ENCODE results near the gene TES.

DNA sequence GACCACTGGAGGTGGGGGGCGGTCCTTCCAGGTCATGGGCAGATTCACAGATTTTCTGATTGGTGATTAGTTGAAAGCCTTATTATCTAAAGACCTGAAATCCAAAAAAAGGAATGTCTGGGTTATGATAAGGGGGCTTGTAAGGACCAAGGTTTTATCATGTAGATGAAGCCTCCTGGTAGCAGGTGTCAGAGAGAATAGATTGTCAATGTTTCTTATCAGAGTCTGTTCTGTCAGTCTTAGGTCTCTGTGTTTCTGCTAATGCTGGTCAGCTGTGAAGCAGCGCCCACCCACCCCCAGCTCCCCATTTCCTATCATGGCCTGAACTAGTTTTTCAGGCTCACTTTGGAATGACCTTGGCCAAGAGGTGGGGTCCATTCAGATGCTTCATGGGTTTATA, 21.2 kb downstream of the TES start:
- no peak for TF ChIP-seq ZNF707 (CRISPR knock-in tag; conservative IDR thresholded peaks at IDR 0.05)
- no peak for TF ChIP-seq RBBP5 (IDR thresholded peaks at IDR 0.05; ENCODE audit: borderline replicate concordance, insufficient read depth, low read length, poor library complexity, severe bottlenecking)
- TF ChIP-seq, protein P1, sequence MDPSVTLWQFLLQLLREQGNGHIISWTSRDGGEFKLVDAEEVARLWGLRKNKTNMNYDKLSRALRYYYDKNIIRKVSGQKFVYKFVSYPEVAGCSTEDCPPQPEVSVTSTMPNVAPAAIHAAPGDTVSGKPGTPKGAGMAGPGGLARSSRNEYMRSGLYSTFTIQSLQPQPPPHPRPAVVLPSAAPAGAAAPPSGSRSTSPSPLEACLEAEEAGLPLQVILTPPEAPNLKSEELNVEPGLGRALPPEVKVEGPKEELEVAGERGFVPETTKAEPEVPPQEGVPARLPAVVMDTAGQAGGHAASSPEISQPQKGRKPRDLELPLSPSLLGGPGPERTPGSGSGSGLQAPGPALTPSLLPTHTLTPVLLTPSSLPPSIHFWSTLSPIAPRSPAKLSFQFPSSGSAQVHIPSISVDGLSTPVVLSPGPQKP (CRISPR knock-in tag; IDR thresholded peaks at IDR 0.05), result no peak

All from K562 (cell line).